OCI-LY3 (cell line): ENCODE data around the gene ZDHHC13.

Experiments
- H2AFZ ChIP-seq: fragments of 200-600, 300-600 bp; shearing (Covaris generic); 2 replicates; pipeline ENCODE4 v1.6.0; 2014; ENCODE audit warnings: antibody characterized with exemption, low read depth, low read length
- H3K27ac ChIP-seq: fragments of 200-600, 300-600 bp; sonication (generic); 2 replicates; pipeline ENCODE4 v1.5.1; 2014; ENCODE audit warnings: mild to moderate bottlenecking, low read length, moderate library complexity, mixed read lengths
- H3K27me3 ChIP-seq: fragments of 200-600, 300-600 bp; sonication (generic); 2 replicates; pipeline ENCODE4 v1.6.1; 2014; ENCODE audit warnings: low read depth, low read length, mixed read lengths
- H3K36me3 ChIP-seq: fragments of 200-600, 300-600 bp; sonication (generic); replicated peaks from 2 replicates; pipeline ENCODE3; 2014; ENCODE audit warnings: low read depth, low read length, mixed read lengths
- H3K4me1 ChIP-seq: fragments of 300-600, 200-600 bp; sonication (generic); 2 replicates; pipeline ENCODE4 v1.6.1; 2014; ENCODE audit warnings: low read length, mixed read lengths
- H3K4me2 ChIP-seq: fragments of 200-600, 300-600 bp; sonication (generic); 2 replicates; pipeline ENCODE4 v1.6.1; 2014; ENCODE audit warnings: low read length, mixed read lengths
- H3K4me3 ChIP-seq: fragments of 300-600, 200-600 bp; sonication (generic); 2 replicates; pipeline ENCODE4 v1.5.1; 2014; ENCODE audit warnings: antibody characterized with exemption, mild to moderate bottlenecking, low read length, moderate library complexity
- H3K79me2 ChIP-seq: fragments of 300-600, 200-600 bp; shearing (Covaris generic); 2 replicates; pipeline ENCODE4 v1.6.1; 2014; ENCODE audit warnings: mild to moderate bottlenecking, low read length, mixed read lengths
- H3K9ac ChIP-seq: fragments of 300-600, 200-600 bp; shearing (Covaris generic); 2 replicates; pipeline ENCODE4 v1.6.0; 2014; ENCODE audit warnings: mild to moderate bottlenecking, low read length, moderate library complexity
- H3K9me3 ChIP-seq: fragments of 200-600, 300-600 bp; shearing (Covaris generic); 2 replicates; pipeline ENCODE4 v1.6.1; 2014; ENCODE audit warnings: low read length, mixed read lengths; ENCODE audit not compliant: insufficient read depth
- H4K20me1 ChIP-seq: fragments of 200-600, 300-600 bp; sonication (generic); 2 replicates; pipeline ENCODE4 v1.6.1; 2016; ENCODE audit warnings: low read length, mixed read lengths; ENCODE audit not compliant: insufficient read depth
- EZH2phosphoT487 ChIP-seq: fragments of 200-600 bp; shearing (Covaris generic); IDR thresholded peaks from 2 replicates; pipeline ENCODE4 v1.6.1; 2018; ENCODE audit warnings: antibody characterized with exemption, mixed run types, low read depth
- TF ChIP-seq, protein P1 (sequence below): fragments of 200-600, 300-600 bp; sonication (generic); IDR thresholded peaks from 2 replicates; pipeline ENCODE4 v1.5.1; 2014; ENCODE audit warnings: antibody characterized with exemption, low read length, low read depth

The ZDHHC13 gene

DNA sequence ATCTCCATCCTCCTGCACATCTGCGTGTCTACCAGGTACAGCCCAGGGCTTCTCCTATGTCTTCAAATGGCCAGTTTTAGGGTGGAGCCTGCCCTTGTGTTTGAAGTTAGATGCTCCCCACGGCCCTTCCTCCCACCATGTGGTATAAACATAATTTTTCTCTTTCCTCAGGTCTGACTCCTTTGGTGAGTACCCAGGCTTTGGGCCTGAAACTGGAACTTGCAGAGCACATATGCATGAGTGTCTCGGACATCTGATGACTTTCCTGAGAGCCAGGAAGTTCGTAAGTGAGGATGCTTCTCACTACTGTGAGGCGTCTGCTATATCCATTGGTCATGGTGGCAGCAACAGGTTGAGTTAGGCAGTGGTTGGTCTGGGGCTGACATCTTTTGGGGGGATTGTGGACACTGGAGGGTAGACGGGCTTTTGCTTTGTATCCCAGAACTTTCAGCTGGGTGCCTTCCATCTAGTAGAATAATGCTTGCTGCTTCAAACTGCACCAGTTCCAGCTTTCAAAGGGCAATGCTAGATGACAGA is 68.6 kb downstream of the ZDHHC13 start:
- TF ChIP-seq, protein P1, sequence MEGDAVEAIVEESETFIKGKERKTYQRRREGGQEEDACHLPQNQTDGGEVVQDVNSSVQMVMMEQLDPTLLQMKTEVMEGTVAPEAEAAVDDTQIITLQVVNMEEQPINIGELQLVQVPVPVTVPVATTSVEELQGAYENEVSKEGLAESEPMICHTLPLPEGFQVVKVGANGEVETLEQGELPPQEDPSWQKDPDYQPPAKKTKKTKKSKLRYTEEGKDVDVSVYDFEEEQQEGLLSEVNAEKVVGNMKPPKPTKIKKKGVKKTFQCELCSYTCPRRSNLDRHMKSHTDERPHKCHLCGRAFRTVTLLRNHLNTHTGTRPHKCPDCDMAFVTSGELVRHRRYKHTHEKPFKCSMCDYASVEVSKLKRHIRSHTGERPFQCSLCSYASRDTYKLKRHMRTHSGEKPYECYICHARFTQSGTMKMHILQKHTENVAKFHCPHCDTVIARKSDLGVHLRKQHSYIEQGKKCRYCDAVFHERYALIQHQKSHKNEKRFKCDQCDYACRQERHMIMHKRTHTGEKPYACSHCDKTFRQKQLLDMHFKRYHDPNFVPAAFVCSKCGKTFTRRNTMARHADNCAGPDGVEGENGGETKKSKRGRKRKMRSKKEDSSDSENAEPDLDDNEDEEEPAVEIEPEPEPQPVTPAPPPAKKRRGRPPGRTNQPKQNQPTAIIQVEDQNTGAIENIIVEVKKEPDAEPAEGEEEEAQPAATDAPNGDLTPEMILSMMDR = no peak
- no peak for TF ChIP-seq EZH2phosphoT487
- no peaks in the 10 kb centered on the region for H3K79me2 ChIP-seq
- H3K27ac ChIP-seq = no peak overlapping the region
- no peaks in the 10 kb centered on the region for H3K36me3 ChIP-seq
- H3K9ac ChIP-seq = no peak overlapping the region
- H3K4me1 ChIP-seq = no peaks in the 10 kb centered on the region
- no peak overlapping the region for H3K4me2 ChIP-seq
- no peaks in the 10 kb centered on the region for H3K9me3 ChIP-seq
- H2AFZ ChIP-seq = no peak overlapping the region
- H3K27me3 ChIP-seq = no peaks in the 10 kb centered on the region
- no peaks in the 10 kb centered on the region for H4K20me1 ChIP-seq
- no peak overlapping the region for H3K4me3 ChIP-seq

DNA sequence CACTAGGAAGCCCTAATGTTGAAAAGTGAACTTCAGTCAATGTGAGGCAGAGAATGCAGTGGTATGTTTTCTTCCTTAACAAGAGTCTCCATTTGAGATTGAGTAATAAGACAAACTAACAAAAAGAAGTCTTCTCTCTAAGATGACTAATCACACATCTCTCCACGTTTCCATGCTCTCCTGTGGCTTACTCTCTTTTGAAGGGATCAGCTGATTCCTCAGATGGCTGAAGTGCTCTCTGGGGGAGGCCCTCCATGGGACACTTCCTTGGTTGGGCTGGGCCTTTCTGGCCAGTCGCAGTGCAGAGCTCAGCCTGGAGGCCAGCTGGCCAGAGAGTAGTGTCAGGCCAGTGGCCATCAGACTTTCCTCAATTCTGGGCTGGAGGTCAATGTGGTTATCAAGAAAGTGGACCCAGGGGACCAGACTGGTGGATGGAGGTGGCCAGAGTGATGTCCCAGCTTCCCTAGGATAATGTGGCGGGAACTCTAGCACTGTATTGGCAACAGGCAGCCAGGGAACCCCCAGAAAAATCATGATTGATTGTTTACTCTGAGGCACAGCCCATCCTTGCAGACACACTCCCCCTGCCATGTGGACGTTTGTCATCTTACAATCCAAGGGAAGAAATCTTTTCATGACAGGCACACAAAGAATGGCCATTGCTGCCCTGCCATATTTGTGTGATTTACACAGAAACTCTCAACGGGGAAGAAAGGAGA is 70.3 kb downstream of the ZDHHC13 start:
- no peak overlapping the region for H3K4me2 ChIP-seq
- H3K9me3 ChIP-seq = no peaks in the 10 kb centered on the region
- no peak overlapping the region for H3K4me3 ChIP-seq
- no peaks in the 10 kb centered on the region for H3K27me3 ChIP-seq
- no peaks in the 10 kb centered on the region for H3K79me2 ChIP-seq
- no peak overlapping the region for H3K27ac ChIP-seq
- no peaks in the 10 kb centered on the region for H4K20me1 ChIP-seq
- H2AFZ ChIP-seq = no peak overlapping the region
- no peaks in the 10 kb centered on the region for H3K36me3 ChIP-seq
- no peaks in the 10 kb centered on the region for H3K4me1 ChIP-seq
- TF ChIP-seq, protein P1 = no peak
- no peak overlapping the region for H3K9ac ChIP-seq

DNA sequence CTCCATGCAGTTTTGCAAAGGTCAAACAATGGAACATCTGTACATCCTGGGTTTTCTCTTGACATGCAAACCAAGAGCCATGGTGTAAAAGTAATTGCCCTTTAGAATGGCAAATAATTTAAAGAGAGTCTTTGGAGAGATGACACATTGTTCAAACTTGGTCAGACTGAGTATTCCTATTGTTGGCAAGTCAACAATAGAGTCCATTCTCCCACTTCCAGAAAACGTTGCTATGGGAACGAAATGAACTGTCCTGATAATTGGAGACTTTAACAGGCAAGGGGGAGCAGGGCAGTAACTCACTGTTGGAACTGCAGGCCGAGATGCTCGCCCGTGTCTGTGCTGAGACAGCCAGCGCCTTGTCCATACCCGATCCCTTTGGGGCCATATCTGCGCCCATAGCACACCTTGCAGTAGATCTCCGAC is 70.9 kb downstream of the ZDHHC13 start:
- Histone ChIP-seq H3K9ac (no peak overlapping the region), H4K20me1 (no peaks in the 10 kb centered on the region), H3K4me3 (no peak overlapping the region), H3K27ac (no peak overlapping the region), H3K79me2 (no peaks in the 10 kb centered on the region), H2AFZ (no peak overlapping the region), H3K4me2 (no peak overlapping the region), H3K36me3 (no peaks in the 10 kb centered on the region), H3K4me1 (no peaks in the 10 kb centered on the region), H3K9me3 (no peaks in the 10 kb centered on the region), H3K27me3 (no peaks in the 10 kb centered on the region)
- TF ChIP-seq, protein P1 = no peak
- no peak for TF ChIP-seq EZH2phosphoT487

DNA sequence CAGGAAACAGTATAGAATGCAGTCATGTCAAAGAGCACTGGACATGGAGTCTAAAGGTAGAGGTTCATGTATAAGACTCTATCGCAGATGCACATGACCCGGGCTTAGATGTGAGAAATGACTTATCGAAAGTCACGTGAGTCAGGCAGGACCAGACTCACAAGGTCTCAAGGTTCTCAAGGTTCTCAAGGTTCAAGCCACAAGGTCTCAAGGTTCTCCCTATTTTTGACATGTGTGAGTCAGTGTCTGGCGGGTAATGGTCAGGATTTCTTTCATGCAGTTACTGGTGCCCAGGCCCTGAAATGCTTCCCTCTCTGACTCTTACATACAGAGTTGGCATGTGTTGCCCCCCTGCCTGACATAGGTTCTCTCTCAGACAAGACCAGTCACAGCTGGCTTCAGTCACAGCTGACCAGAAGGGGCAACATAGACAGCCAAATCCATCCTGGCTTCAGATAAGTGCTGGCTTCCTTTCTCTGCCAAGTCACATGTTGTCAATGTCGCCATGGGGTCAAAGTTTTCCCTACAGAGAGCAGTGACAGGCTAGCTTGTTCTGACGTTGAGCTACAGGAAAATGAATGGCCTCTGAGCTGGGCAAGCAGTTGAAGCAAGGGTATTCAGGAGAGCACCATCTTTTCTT is 74.7 kb downstream of the ZDHHC13 start:
- TF ChIP-seq, protein P1 = no peak
- no peak for TF ChIP-seq EZH2phosphoT487
- no peak overlapping the region for H3K4me3 ChIP-seq

More for the DNA sequence above, 74.7 kb downstream of the ZDHHC13 start:
- Histone ChIP-seq H3K27me3 (no peaks in the 10 kb centered on the region), H3K9me3 (no peaks in the 10 kb centered on the region), H3K4me1 (no peaks in the 10 kb centered on the region), H4K20me1 (no peaks in the 10 kb centered on the region), H3K9ac (no peak overlapping the region), H3K4me2 (no peak overlapping the region), H2AFZ (no peak overlapping the region), H3K27ac (no peak overlapping the region), H3K36me3 (no peaks in the 10 kb centered on the region), H3K79me2 (no peaks in the 10 kb centered on the region)
